HG02938 (cell line): Measurements from ENCODE around the gene GABRD.

Experiments used
- ATAC-seq: cut with Tn5 transposase; IDR thresholded peaks from one replicate; pipeline ENCODE4 v1.9.1; 2021; ENCODE audit warnings: mild to moderate bottlenecking, moderate library complexity; ENCODE audit not compliant: unreplicated experiment

GABRD gene

DNA sequence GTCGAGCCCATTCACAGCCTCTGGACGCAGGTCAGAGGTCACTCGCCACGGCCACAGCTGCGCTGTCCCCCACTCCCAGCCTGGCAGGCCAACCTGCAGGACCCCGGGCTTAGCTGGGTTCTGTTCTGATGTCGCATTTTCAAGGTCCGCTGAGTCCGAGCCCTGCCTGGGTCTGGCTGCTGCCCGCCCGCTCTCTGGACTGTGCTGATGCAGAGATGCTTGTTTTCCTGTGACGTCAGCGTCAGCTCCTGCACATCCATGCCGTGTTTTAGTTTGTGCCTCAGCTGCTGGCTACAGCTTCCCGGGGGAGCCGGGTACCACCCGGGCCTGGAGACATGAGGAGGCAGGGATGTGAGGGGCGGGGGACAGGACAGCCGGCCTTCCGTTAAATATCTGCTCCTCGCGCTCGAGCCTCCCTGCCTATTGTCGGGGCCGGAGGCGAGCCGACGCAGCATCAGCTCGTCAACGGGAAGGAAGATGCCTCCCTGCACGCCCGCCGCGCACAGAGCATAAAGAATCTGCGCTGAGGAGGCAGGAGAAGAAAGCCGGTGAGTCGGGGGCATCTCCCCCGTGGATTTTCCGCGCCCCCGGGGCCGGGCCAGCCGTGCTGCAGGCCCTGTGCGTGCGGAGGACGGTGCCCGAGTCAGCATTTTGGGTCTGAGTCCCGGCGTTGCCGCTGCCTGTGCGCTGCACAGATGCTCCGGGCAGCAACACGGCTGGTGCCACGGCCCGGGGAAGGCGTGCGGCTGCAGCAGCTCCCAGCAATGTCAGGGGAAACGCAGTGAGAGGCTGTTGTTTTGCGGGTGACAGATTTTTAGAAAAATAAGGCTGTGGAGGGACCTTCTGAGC is 54.5 kb downstream of the GABRD start:
- ATAC-seq, result no peak

DNA sequence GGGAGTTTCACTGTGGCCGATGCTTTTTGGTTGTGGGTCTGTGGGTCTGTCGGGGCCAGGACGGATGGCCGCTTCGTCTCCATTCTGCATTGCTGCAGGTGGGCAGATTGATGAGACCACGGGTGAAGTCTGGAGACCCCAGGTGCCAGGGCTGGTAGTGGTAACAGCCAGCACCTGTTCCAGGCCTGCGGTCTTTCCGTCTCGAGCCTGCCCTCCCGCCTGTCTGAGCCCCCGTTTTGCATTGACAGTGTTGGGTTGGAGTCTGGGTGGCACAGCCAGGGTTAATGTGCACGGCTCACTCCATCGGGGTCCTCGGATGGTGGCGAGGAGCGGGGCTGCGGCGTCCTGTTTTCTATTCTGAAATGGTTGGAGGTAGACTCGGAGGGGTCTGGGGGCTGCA is 55.3 kb downstream of the GABRD start:
- no peak for ATAC-seq

DNA sequence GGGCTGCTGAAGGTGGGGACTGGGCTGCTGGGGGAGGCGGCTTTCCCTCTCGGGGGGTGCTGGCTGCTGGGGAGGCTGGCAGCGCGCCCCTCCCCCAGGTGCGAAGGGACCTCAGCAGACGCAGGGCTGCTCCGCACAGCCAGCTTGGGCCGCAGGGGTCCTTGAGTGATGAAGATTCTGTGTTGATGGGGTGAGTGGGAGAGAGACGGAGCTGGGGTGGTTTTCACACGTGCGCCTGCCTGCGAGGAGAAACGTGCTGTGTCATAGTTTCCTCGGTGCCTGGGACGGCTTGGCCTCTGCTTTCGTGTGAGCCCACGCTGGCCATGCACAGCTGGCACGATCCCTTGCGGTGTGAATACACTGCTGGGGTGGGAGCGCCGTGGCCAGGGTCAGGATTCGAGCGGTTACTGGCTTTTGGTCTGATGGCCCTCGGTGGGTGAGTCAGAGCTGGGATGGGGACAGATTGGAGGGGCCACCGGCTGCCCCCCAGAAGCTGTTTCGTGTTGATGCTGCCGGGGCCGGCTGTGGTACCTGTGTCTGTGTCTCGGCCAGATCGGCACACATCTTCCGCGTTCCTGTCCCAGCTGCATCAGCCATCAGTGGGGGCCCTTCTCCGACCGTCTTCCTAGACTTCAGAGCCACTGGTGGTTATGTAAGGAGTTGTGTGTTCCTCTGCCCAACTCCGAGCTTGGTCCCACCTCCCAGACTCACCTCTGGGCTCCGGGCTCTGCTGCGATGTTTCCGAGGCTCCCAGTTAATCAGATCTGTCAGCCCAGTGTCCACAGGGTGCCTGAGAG is 56.0 kb downstream of the GABRD start:
- no peak for ATAC-seq

DNA sequence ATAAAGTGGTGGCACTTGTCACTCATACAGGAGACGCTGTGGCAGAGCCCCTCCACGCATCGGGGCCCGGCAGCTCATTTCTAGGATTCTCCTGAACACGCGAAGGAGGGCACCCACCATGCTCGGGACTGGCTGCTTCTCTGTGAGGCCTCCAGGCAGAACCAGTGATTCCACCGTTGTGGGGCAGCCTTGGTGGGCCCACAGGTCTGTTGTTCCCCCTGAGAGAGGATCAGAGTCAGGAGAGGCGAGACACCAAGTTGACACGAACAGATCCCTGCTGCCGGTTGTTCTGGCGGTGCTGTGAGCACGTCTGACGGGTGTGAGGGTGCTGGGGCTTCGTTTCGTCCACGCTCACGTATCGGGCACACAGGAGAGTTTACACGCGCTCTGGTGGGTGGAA is 57.7 kb downstream of the GABRD start:
- no peak for ATAC-seq

DNA sequence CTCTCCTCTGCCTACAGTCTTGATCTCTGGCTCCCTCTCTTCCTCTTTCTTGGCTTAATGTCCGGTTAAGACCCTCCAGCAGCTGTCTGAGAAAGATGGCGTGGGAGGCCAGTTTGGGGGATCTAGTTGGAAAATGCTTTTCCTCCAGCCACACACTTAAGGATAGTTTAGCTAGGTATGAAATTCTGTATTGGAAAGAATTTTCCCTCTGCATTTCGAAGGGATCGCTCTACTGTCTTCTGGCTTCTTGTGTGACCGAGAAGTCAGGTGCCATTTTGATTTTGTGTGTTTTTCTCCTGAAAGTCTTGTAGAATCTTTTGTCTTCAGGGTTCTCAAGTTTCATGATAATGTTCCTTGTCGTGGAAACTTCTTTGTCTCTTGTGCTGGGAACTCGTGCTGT is 59.0 kb downstream of the GABRD start:
- ATAC-seq, result no peak

DNA sequence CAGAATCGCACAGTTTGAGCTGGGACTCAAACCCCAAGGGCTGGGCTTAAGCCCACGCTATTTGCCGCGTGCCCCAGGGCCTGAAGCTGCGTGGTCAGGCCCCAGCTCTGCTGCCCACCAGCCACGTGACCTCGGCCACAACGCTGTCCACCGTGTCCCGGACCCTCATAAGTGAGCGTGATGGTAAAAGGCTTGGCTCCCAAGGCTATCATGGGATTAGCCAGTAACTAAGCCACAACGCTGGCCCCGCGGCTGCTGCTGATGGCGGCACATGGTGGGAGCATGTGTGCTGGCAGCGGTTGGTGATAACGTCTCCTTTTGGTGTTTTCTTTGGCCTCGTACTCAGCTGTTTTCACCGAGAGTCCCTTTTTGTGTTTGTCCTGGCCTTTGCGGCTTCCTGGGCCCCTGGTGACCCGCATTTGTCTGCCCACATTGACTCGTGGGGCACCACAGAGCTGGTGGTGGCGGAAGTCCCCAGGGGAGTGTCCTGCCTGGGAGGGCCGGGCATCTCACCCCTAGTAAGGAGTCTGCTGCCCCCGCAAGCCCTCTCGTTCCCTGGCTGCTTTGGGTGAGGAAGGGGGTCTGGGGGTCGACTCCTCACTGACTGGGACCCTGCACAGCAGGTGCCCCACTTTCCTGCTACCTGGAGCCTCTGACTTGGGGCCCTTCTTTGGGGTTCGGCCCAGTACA is 60.4 kb downstream of the GABRD start:
- ATAC-seq, result no peak

DNA sequence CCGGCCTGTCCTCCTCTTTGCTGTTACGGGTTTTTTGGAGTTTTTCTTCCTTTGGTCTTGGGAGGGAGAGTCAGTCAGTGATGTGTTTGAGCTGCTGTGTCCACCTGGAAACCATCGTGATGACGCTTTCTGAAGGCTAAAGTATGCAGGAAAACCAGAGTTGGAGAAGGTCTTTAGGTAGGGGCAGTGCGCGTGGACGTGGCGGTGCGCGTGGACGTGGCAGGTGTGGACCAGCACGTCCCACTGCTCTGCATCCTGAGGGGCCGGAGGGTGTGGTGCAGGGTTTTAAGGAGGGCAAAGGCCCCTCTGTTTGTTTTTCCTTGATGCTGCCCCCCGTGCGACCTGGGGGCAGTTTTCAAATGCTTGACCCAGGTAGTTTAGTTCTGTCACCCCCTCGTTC is 61.0 kb downstream of the GABRD start:
- ATAC-seq, result no peak
